ENCODE data around the gene PRPF19.

- TF ChIP-seq CTCF (optimal IDR thresholded peaks at IDR 0.05 in 1 of 3, IDR thresholded peaks at IDR 0.05 in 1 of 3, conservative IDR thresholded peaks at IDR 0.05 in 1 of 3; ENCODE audit: extremely low read depth in 1 of 3, insufficient read depth in 2 of 3, low read length in 3 of 3): no peak
- TF ChIP-seq EZH2 (IDR thresholded peaks at IDR 0.05; ENCODE audit: low read length): no peak
Observed at GRCh38 chr11:60859616-60860250, 46.7 kb downstream of the PRPF19 start.
